ENCODE measurements around the gene CLECL1. TPM values are rescaled to one million over a fixed set of nuclear protein-coding genes. Genes with fewer than 3 reads are reported as not detected.

Gene CLECL1
- total and polyA plus RNA-seq, 4 donors, result 0.17 to 0.42 (median 0.35) TPM

GRCh38 chr12:9750276-9751203 is 17.6 kb upstream of the CLECL1 start:
- H3K36me3 ChIP-seq (ENCODE audit: control insufficient read depth in 4 of 4, insufficient read depth in 3 of 4, low read depth in 1 of 4, low read length in 3 of 4), result peaks cover 0 to 1% (median 0%) of the 10 kb centered on the region in 4 donors
- H3K4me1 ChIP-seq (ENCODE audit: control insufficient read depth in 4 of 4, insufficient read depth in 4 of 4, low read length in 3 of 4), result peaks cover 0 to 9% (median 3%) of the 10 kb centered on the region in 4 donors
- H3K27ac ChIP-seq (ENCODE audit: low read depth in 1 of 2, low read length in 2 of 2), result no peak overlapping the region
- no peaks in the 10 kb centered on the region for H3K9me3 ChIP-seq (ENCODE audit: control insufficient read depth in 4 of 4, low read length in 3 of 4)
- no peaks in the 10 kb centered on the region for H3K27me3 ChIP-seq (ENCODE audit: control insufficient read depth in 4 of 4, insufficient read depth in 4 of 4, low read length in 3 of 4)
- TF ChIP-seq CTCF (IDR thresholded peaks at IDR 0.05; ENCODE audit: low read depth, low read length, missing input control) (peak; percentile 80), GABPA (IDR thresholded peaks at IDR 0.05 in 1 of 2, conservative IDR thresholded peaks at IDR 0.05 in 1 of 2) (no peak), RAD21 (IDR thresholded peaks at IDR 0.05) (peak; percentile 77 to 83)
- WGBS, result 11% methylated on average over 20 of the region's 20 CpGs
- H3K9ac ChIP-seq (ENCODE audit: low read depth in 1 of 2, low read length in 2 of 2), result no peak overlapping the region
- H3K4me3 ChIP-seq (ENCODE audit: low read depth in 1 of 3, low read length in 3 of 3), result no peak overlapping the region
- peak; percentile 37 for DNase-seq (ENCODE audit: low spot score)

- Histone ChIP-seq H3K9ac (ENCODE audit: low read depth in 1 of 2, low read length in 2 of 2) (no peak overlapping the region), H3K4me1 (ENCODE audit: control insufficient read depth in 4 of 4, insufficient read depth in 4 of 4, low read length in 3 of 4) (peaks cover 0 to 9% (median 3%) of the 10 kb centered on the region in 4 donors), H3K9me3 (ENCODE audit: control insufficient read depth in 4 of 4, low read length in 3 of 4) (no peaks in the 10 kb centered on the region), H3K27ac (ENCODE audit: low read depth in 1 of 2, low read length in 2 of 2) (no peak overlapping the region), H3K27me3 (ENCODE audit: control insufficient read depth in 4 of 4, insufficient read depth in 4 of 4, low read length in 3 of 4) (no peaks in the 10 kb centered on the region), H3K4me3 (ENCODE audit: low read depth in 1 of 3, low read length in 3 of 3) (no peak overlapping the region), H3K36me3 (ENCODE audit: control insufficient read depth in 4 of 4, insufficient read depth in 3 of 4, low read depth in 1 of 4, low read length in 3 of 4) (peaks cover 0 to 1% (median 0%) of the 10 kb centered on the region in 4 donors)
- 10% methylated on average over 1 of the region's 1 CpG for WGBS
- DNase-seq (ENCODE audit: low spot score), result no peak
- no peak for TF ChIP-seq FOXA1 (IDR thresholded peaks at IDR 0.05)
- no peak for TF ChIP-seq NR2F2 (IDR thresholded peaks at IDR 0.05)
These were observed 16.7 kb upstream of the CLECL1 start for GRCh38 chr12:9749640-9750039.

GRCh38 chr12:9745199-9745598 is 12.3 kb upstream of the CLECL1 start:
- TF ChIP-seq ZBTB33 (IDR thresholded peaks at IDR 0.05), result no peak
- no peak for TF ChIP-seq HNF4G (IDR thresholded peaks at IDR 0.05)
- TF ChIP-seq FOXA1 (IDR thresholded peaks at IDR 0.05), result no peak
- TF ChIP-seq JUND (IDR thresholded peaks at IDR 0.05), result no peak
- no peak for TF ChIP-seq ATF3 (IDR thresholded peaks at IDR 0.05)
- TF ChIP-seq TAF1 (conservative IDR thresholded peaks at IDR 0.05), result no peak
- no peak for TF ChIP-seq RAD21 (IDR thresholded peaks at IDR 0.05)
- no peak for TF ChIP-seq REST (IDR thresholded peaks at IDR 0.05)
- TF ChIP-seq MAX (IDR thresholded peaks at IDR 0.05), result no peak
- TF ChIP-seq HNF4A (conservative IDR thresholded peaks at IDR 0.05), result no peak
- TF ChIP-seq CTCF (IDR thresholded peaks at IDR 0.05; ENCODE audit: low read depth, low read length, missing input control), result no peak
- TF ChIP-seq RXRA (IDR thresholded peaks at IDR 0.05), result no peak
- no peak for TF ChIP-seq GABPA (IDR thresholded peaks at IDR 0.05 in 1 of 2, conservative IDR thresholded peaks at IDR 0.05 in 1 of 2)
- no peak overlapping the region for H3K9ac ChIP-seq (ENCODE audit: low read depth in 1 of 2, low read length in 2 of 2)
- H3K9me3 ChIP-seq (ENCODE audit: control insufficient read depth in 4 of 4, low read length in 3 of 4), result no peaks in the 10 kb centered on the region
- no peak overlapping the region for H3K27ac ChIP-seq (ENCODE audit: low read depth in 1 of 2, low read length in 2 of 2)
- H3K27me3 ChIP-seq (ENCODE audit: control insufficient read depth in 4 of 4, insufficient read depth in 4 of 4, low read length in 3 of 4), result no peaks in the 10 kb centered on the region
- no peaks in the 10 kb centered on the region for H3K4me1 ChIP-seq (ENCODE audit: control insufficient read depth in 4 of 4, insufficient read depth in 4 of 4, low read length in 3 of 4)
- H3K36me3 ChIP-seq (ENCODE audit: control insufficient read depth in 4 of 4, insufficient read depth in 3 of 4, low read depth in 1 of 4, low read length in 3 of 4), result no peaks in the 10 kb centered on the region
- DNase-seq (ENCODE audit: low spot score), result no peak
- WGBS, result 90% methylated on average over 3 of the region's 3 CpGs
- no peak overlapping the region for H3K4me3 ChIP-seq (ENCODE audit: low read depth in 1 of 3, low read length in 3 of 3)

Measured in liver (tissue), 9 donors.